H9 (cell line): ENCODE measurements around the gene GRWD1. TPM values are rescaled to one million over a fixed set of nuclear protein-coding genes. Genes with fewer than 3 reads are reported as not detected.

Experiments used
- DNase-seq: peaks from one replicate; pipeline ENCODE4 v3.0.0-alpha.2; 2017
- H2AFZ ChIP-seq: one replicate; pipeline ENCODE4 v1.6.1; 2013; ENCODE audit warnings: mild to moderate bottlenecking, low read length, control low read depth, moderate library complexity
- H2AK5ac ChIP-seq: 2 replicates; pipeline ENCODE4 v1.6.1; 2013; ENCODE audit warnings: low read length, control low read depth, mixed read lengths; ENCODE audit not compliant: insufficient read length
- H2BK120ac ChIP-seq: one replicate; pipeline ENCODE4 v1.6.1; 2013; ENCODE audit warnings: low read depth, mild to moderate bottlenecking, low read length, control low read depth, inconsistent platforms; ENCODE audit not compliant: poor library complexity, severe bottlenecking
- H2BK12ac ChIP-seq: 2 replicates; pipeline ENCODE4 v1.6.1; 2013; ENCODE audit warnings: low read length, control low read depth, mixed read lengths, low read depth; ENCODE audit not compliant: insufficient read length
- H2BK15ac ChIP-seq: 2 replicates; pipeline ENCODE4 v1.6.1; 2013; ENCODE audit warnings: low read depth, low read length, control low read depth
- H2BK20ac ChIP-seq: one replicate; pipeline ENCODE4 v1.6.1; 2013; ENCODE audit warnings: low read depth, mild to moderate bottlenecking, low read length, control low read depth, inconsistent platforms; ENCODE audit not compliant: poor library complexity, severe bottlenecking
- H2BK5ac ChIP-seq: 2 replicates; pipeline ENCODE4 v1.6.1; 2013; ENCODE audit warnings: low read length, control low read depth, mixed read lengths; ENCODE audit not compliant: insufficient read length
- H3K14ac ChIP-seq: 2 replicates; pipeline ENCODE4 v1.6.1; 2013; ENCODE audit warnings: low read length, control low read depth; ENCODE audit not compliant: insufficient read depth
- H3K18ac ChIP-seq: 2 replicates; pipeline ENCODE4 v1.6.1; 2013; ENCODE audit warnings: low read depth, mild to moderate bottlenecking, mixed read lengths, low read length, control low read depth; ENCODE audit not compliant: insufficient read length
- H3K23ac ChIP-seq: 2 replicates; pipeline ENCODE4 v1.6.1; 2013; ENCODE audit warnings: low read length, control low read depth, mixed read lengths, low read depth; ENCODE audit not compliant: insufficient read length
- H3K23me2 ChIP-seq: 2 replicates; pipeline ENCODE4 v1.6.1; 2013; ENCODE audit warnings: low read depth, mild to moderate bottlenecking, mixed read lengths, low read length, control low read depth; ENCODE audit not compliant: insufficient read length, poor library complexity, severe bottlenecking
- H3K27ac ChIP-seq: 2 replicates; pipeline ENCODE4 v1.5.1; 2013; ENCODE audit warnings: low read length, control low read depth, mixed read lengths, low read depth; ENCODE audit not compliant: insufficient read length
- H3K27me3 ChIP-seq: 2 replicates; pipeline ENCODE4 v1.6.1; 2013; ENCODE audit warnings: low read length, control low read depth, inconsistent platforms; ENCODE audit not compliant: insufficient read depth
- H3K4ac ChIP-seq: 2 replicates; pipeline ENCODE4 v1.6.1; 2013; ENCODE audit warnings: low read depth, mild to moderate bottlenecking, control low read depth, inconsistent platforms, low read length, moderate library complexity
- H3K4me1 ChIP-seq: 2 replicates; pipeline ENCODE4 v1.6.1; 2013; ENCODE audit warnings: low read length, control low read depth, inconsistent platforms; ENCODE audit not compliant: insufficient read depth
- H3K4me2 ChIP-seq: 2 replicates; pipeline ENCODE4 v1.6.1; 2013; ENCODE audit warnings: low read length, control low read depth, mixed read lengths; ENCODE audit not compliant: insufficient read length, insufficient read depth
- H3K56ac ChIP-seq: 2 replicates; pipeline ENCODE4 v1.6.1; 2013; ENCODE audit warnings: low read depth, mild to moderate bottlenecking, mixed read lengths, low read length, control low read depth; ENCODE audit not compliant: insufficient read length
- H3K79me1 ChIP-seq: 2 replicates; pipeline ENCODE4 v1.6.1; 2013; ENCODE audit warnings: low read depth, mild to moderate bottlenecking, moderate library complexity, low read length, control low read depth, inconsistent platforms; ENCODE audit not compliant: insufficient read depth, poor library complexity, severe bottlenecking
- H3K79me2 ChIP-seq: 2 replicates; pipeline ENCODE4 v1.6.1; 2013; ENCODE audit warnings: low read length, control low read depth, inconsistent platforms; ENCODE audit not compliant: insufficient read depth
- H3K9ac ChIP-seq: 2 replicates; pipeline ENCODE4 v1.6.1; 2013; ENCODE audit warnings: low read length, control low read depth, mixed read lengths; ENCODE audit not compliant: insufficient read length; ENCODE audit errors: extremely low read depth
- H3K9me3 ChIP-seq: one replicate; pipeline ENCODE4 v1.6.1; 2013; ENCODE audit warnings: low read depth, low read length, inconsistent platforms; ENCODE audit not compliant: control insufficient read depth
- H3T11ph ChIP-seq: one replicate; pipeline ENCODE4 v1.6.1; 2013; ENCODE audit warnings: mild to moderate bottlenecking, low read length, control low read depth, inconsistent platforms
- H4K20me1 ChIP-seq: one replicate; pipeline ENCODE4 v1.6.1; 2013; ENCODE audit not compliant: control insufficient read depth, insufficient read length, insufficient read depth
- H4K5ac ChIP-seq: 2 replicates; pipeline ENCODE4 v1.6.1; 2013; ENCODE audit warnings: low read depth, mild to moderate bottlenecking, mixed read lengths, low read length, control low read depth; ENCODE audit not compliant: insufficient read length
- H4K8ac ChIP-seq: replicated peaks from 2 replicates; pipeline ENCODE4 v1.6.1; 2013; ENCODE audit warnings: low read length, control low read depth, mixed read lengths, low read depth; ENCODE audit not compliant: insufficient read length
- H4K91ac ChIP-seq: 2 replicates; pipeline ENCODE4 v1.6.1; 2013; ENCODE audit warnings: low read depth, mild to moderate bottlenecking, moderate library complexity, mixed read lengths, low read length, control low read depth; ENCODE audit not compliant: insufficient read length
- H3K27ac Mint-ChIP-seq, 3 experiments: 2 replicates in 2 of 3; 3 replicates in 1 of 3; pipeline ENCODE4 v1.8.0; 2020 to 2021; ENCODE audit warnings: mixed read lengths in 3 of 3, mild to moderate bottlenecking in 1 of 3, moderate library complexity in 1 of 3
- H3K27me3 Mint-ChIP-seq: 2 replicates; pipeline ENCODE4 v1.8.0; 2021; ENCODE audit warnings: low read depth, mild to moderate bottlenecking, moderate library complexity, mixed read lengths
- H3K36me3 Mint-ChIP-seq, 3 experiments: 2 replicates in 2 of 3; 3 replicates in 1 of 3; pipeline ENCODE4 v1.8.0; 2020 to 2021; ENCODE audit warnings: low read depth in 3 of 3, mixed read lengths in 3 of 3; ENCODE audit not compliant: insufficient read depth in 1 of 3
- H3K4me1 Mint-ChIP-seq, 2 experiments: 2 replicates each; pipeline ENCODE4 v1.8.0; 2020; ENCODE audit warnings: mixed read lengths in 2 of 2
- H3K4me3 Mint-ChIP-seq, 2 experiments: 2 replicates in 1 of 2; 3 replicates in 1 of 2; pipeline ENCODE4 v1.8.0; 2020 to 2021; ENCODE audit warnings: mild to moderate bottlenecking in 2 of 2, mixed read lengths in 2 of 2, moderate library complexity in 1 of 2
- H3K9me3 Mint-ChIP-seq, 2 experiments: 2 replicates in 1 of 2; 3 replicates in 1 of 2; pipeline ENCODE4 v1.8.0; 2020; ENCODE audit warnings: mild to moderate bottlenecking in 2 of 2, mixed read lengths in 2 of 2, moderate library complexity in 1 of 2
- WGBS: extraction: QIAGEN DNeasy Blood & Tissue Kit; methylation state at CpG from one replicate; pipeline ENCODE4 v1.1.7; 2013; ENCODE audit warnings: missing lambda C conversion rate, low lambda C conversion rate, mixed read lengths; ENCODE audit not compliant: insufficient read length; ENCODE audit errors: extremely low coverage; 5-methylcytosine and 5-hydroxymethylcytosine counted together
- total RNA-seq: library from RNA; stranded (reverse); gene quantifications from 2 replicates; pipeline ENCODE4 v1.2.1, GENCODE V29; 2021
- TF ChIP-seq, protein P1 (sequence below): fragments of 200-600 bp; sonication (generic); conservative IDR thresholded peaks from 3 replicates; pipeline ENCODE4 v1.8.0; 2021; ENCODE audit warnings: antibody characterized with exemption, mild to moderate bottlenecking

Gene GRWD1
- total RNA-seq, 1 experiment from 2014 or later: 92.0 TPM

DNA sequence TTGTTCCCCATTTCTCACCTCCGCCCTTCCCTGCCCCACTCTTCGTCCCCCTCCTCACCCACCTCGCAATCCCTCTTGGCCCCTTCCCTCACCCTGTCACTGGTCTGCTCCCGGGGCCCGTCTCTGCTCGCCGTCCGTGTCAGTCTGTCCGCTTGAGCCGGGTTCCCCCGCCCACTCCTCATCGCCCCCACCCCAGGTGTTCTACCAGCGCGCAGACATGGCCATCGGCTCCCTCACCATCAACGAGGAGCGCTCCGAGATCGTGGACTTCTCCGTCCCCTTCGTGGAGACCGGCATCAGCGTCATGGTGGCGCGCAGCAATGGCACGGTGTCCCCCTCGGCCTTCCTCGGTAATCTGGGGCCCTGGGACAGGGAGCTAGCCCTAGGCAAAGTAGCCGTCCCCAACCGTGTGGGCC lies 30.0 kb upstream of the GRWD1 start:
- H3K27me3 Mint-ChIP-seq: no peaks in the 10 kb centered on the region
- peaks cover 0 to 12% (median 9%) of the 10 kb centered on the region in 3 experiments; a peak in 4 of 7 replicates for H3K36me3 Mint-ChIP-seq
- TF ChIP-seq, protein P1, sequence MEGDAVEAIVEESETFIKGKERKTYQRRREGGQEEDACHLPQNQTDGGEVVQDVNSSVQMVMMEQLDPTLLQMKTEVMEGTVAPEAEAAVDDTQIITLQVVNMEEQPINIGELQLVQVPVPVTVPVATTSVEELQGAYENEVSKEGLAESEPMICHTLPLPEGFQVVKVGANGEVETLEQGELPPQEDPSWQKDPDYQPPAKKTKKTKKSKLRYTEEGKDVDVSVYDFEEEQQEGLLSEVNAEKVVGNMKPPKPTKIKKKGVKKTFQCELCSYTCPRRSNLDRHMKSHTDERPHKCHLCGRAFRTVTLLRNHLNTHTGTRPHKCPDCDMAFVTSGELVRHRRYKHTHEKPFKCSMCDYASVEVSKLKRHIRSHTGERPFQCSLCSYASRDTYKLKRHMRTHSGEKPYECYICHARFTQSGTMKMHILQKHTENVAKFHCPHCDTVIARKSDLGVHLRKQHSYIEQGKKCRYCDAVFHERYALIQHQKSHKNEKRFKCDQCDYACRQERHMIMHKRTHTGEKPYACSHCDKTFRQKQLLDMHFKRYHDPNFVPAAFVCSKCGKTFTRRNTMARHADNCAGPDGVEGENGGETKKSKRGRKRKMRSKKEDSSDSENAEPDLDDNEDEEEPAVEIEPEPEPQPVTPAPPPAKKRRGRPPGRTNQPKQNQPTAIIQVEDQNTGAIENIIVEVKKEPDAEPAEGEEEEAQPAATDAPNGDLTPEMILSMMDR: no peak

More for the DNA sequence above, 30.0 kb upstream of the GRWD1 start:
- Histone ChIP-seq H2BK120ac (no peak overlapping the region), H3T11ph (no peak overlapping the region), H2BK5ac (no peak overlapping the region), H3K9ac (no peak overlapping the region), H4K91ac (no peak overlapping the region), H4K20me1 (peaks cover 3% of the 10 kb centered on the region), H4K8ac (no peak overlapping the region), H3K18ac (no peak overlapping the region), H4K5ac (no peak overlapping the region), H3K4me2 (no peak overlapping the region), H3K4ac (no peak overlapping the region), H3K27ac (no peak overlapping the region), H3K23me2 (no peaks in the 10 kb centered on the region), H2AK5ac (no peak overlapping the region), H3K27me3 (no peaks in the 10 kb centered on the region), H3K14ac (no peak overlapping the region), H2BK20ac (no peak overlapping the region), H3K4me1 (peaks cover 3% of the 10 kb centered on the region; the same call in 1 of the 2 replicates), H2BK15ac (no peak overlapping the region), H3K9me3 (no peaks in the 10 kb centered on the region), H3K23ac (no peak overlapping the region), H2AFZ (no peak overlapping the region), H3K56ac (no peak overlapping the region), H3K79me2 (no peaks in the 10 kb centered on the region), H2BK12ac (no peak overlapping the region), H3K79me1 (no peaks in the 10 kb centered on the region)
- no peaks in the 10 kb centered on the region for H3K9me3 Mint-ChIP-seq
- H3K4me1 Mint-ChIP-seq: peaks cover 22 to 33% of the 10 kb centered on the region in 2 experiments
- no CpG with 5 or more reads among the region's 30 CpGs for WGBS
- no peak for DNase-seq
- no peak overlapping the region for H3K27ac Mint-ChIP-seq
- peak overlapping the region in 1 of 2 experiments; percentile 23; a peak in 1 of 5 replicates for H3K4me3 Mint-ChIP-seq
